OCI-LY7 (cell line): ENCODE measurements around the gene NBEA.

Experiments
- CTCF ChIP-seq: fragments of 200-600 bp; sonication (generic); conservative IDR thresholded peaks from 2 replicates; pipeline ENCODE4 v1.5.1; 2014; ENCODE audit warnings: mild to moderate bottlenecking, antibody characterized with exemption, low read length, moderate library complexity, mixed read lengths
- EZH2phosphoT487 ChIP-seq: fragments of 200-600 bp; sonication (generic); IDR thresholded peaks from 2 replicates; pipeline ENCODE4 v1.6.1; 2018; ENCODE audit warnings: low read depth, borderline replicate concordance, mild to moderate bottlenecking, mixed run types, antibody characterized with exemption, low read length, moderate library complexity, mixed read lengths

- TF ChIP-seq CTCF (no peak), EZH2phosphoT487 (no peak)
Measured at GRCh38 chr13:35387682-35388250, 445.7 kb downstream of the NBEA start.
